HUES48 (cell line): ENCODE data around the gene SH3D21.

Experiments
- H3K27ac ChIP-seq: one replicate; pipeline ENCODE4 v1.7.0; 2013; ENCODE audit warnings: low read depth, low read length, inconsistent platforms
- H3K27me3 ChIP-seq: 2 replicates; pipeline ENCODE4 v1.6.1; 2013; ENCODE audit warnings: mild to moderate bottlenecking, low read length; ENCODE audit not compliant: control insufficient read depth, insufficient read depth
- H3K36me3 ChIP-seq: 2 replicates; pipeline ENCODE4 v1.6.1; 2013; ENCODE audit warnings: low read length; ENCODE audit not compliant: control insufficient read depth, insufficient read depth
- H3K4me1 ChIP-seq: 2 replicates; pipeline ENCODE4 v1.6.1; 2013; ENCODE audit warnings: mild to moderate bottlenecking, low read length; ENCODE audit not compliant: control insufficient read depth, insufficient read depth
- H3K4me3 ChIP-seq: 2 replicates; pipeline ENCODE4 v1.5.1; 2013; ENCODE audit warnings: mild to moderate bottlenecking, low read depth, low read length
- H3K9ac ChIP-seq: 2 replicates; pipeline ENCODE4 v1.6.1; 2013; ENCODE audit warnings: mild to moderate bottlenecking, low read depth, low read length, moderate library complexity
- H3K9me3 ChIP-seq: 2 replicates; pipeline ENCODE4 v1.6.1; 2013; ENCODE audit warnings: low read length; ENCODE audit not compliant: control insufficient read depth, insufficient read depth

The SH3D21 gene

GRCh38 chr1:36306210-36306901 is at the start of gene SH3D21:
Gene SH3D21, plus strand, starts transcription at chr1:36306368. Its CDS starts 53 bp downstream, at chr1:36306421.
- Histone ChIP-seq H3K9ac (peak within 1 kb of the TSS; percentile 27; the same call in 1 of the 2 replicates), H3K4me3 (peak within 1 kb of the TSS; percentile 91), H3K27ac (peak within 1 kb of the TSS; percentile 79), H3K9me3 (no peaks in the 10 kb centered on the region), H3K27me3 (no peaks in the 10 kb centered on the region), H3K36me3 (peaks cover 40% of the 10 kb centered on the region), H3K4me1 (no peaks in the 10 kb centered on the region)

DNA sequence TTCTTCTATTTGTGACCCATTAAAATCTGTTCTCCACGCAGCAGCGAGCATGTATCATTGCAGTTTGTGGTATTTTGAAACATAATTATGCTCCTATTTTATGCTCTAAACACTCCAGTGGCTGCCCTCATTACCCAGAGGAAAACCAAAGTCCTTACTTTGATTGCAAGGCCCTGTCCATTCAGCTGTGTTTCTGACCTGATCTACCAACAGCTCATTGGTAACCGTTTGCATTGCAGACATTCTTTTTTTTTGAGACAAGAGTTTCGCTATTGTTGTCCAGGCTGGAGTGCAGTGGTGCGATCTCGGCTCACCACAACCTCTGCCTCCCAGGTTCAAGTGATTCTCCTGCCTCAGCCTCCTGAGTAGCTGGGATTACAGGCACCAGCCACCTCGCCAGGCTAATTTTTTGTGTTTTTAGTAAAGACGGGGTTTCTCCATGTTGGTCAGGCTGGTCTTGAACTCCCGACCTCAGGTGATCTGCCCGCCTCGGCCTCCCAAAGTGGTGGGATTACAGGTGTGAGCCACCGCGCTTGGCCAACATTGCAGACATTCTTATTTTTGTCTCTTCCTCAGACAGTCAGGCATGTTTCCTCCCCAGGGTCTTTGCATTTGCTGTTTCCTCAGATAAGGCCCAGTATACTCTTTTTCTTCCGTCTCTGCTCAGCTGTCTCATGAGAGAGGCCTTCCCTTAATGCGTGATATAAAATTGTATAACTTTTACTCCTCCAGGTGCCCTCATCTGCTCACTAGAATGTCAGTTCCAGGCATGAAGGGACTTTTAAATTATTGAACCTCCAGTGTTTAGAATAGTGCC is 49.4 kb upstream of the SH3D21 start:
- no peaks in the 10 kb centered on the region for H3K27me3 ChIP-seq
- H3K4me3 ChIP-seq = no peak overlapping the region
- H3K36me3 ChIP-seq = peaks cover 38% of the 10 kb centered on the region
- no peak overlapping the region for H3K9ac ChIP-seq
- peaks cover 3% of the 10 kb centered on the region; the same call in 1 of the 2 replicates for H3K4me1 ChIP-seq
- H3K27ac ChIP-seq = no peak overlapping the region
- no peaks in the 10 kb centered on the region for H3K9me3 ChIP-seq

- H3K9ac ChIP-seq = no peak overlapping the region
- H3K9me3 ChIP-seq = no peaks in the 10 kb centered on the region
- H3K27me3 ChIP-seq = no peaks in the 10 kb centered on the region
- no peak overlapping the region for H3K27ac ChIP-seq
- H3K4me1 ChIP-seq = peaks cover 3% of the 10 kb centered on the region; the same call in 1 of the 2 replicates
- H3K36me3 ChIP-seq = peaks cover 44% of the 10 kb centered on the region
- H3K4me3 ChIP-seq = no peak overlapping the region
These were observed 48.8 kb upstream of the SH3D21 start for GRCh38 chr1:36257375-36257767.

DNA sequence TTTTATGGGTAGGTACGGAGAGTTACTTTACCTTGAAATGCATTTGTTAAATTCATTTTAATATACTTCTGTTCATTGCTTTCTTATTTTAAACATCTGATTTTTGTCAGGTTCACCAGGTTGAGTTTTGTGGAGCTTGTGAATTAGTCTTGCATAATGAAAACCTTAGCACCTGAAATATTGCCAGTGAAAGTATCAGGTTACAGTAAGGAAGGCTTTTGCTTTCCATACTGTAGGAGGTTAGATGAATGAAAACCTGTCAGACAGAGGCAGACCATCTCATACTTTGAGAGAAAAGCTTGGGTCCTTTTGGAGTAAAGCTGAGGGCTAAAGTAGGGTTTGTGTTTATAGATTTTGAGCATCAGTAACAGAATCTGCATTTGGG is 47.2 kb upstream of the SH3D21 start:
- Histone ChIP-seq H3K27me3 (no peaks in the 10 kb centered on the region), H3K36me3 (peaks cover 41% of the 10 kb centered on the region), H3K9ac (no peak overlapping the region), H3K27ac (no peak overlapping the region), H3K4me3 (no peak overlapping the region), H3K4me1 (peaks cover 3% of the 10 kb centered on the region; the same call in 1 of the 2 replicates), H3K9me3 (no peaks in the 10 kb centered on the region)

GRCh38 chr1:36268981-36269380 is 37.2 kb upstream of the SH3D21 start:
- H3K27me3 ChIP-seq = no peaks in the 10 kb centered on the region
- peaks cover 64% of the 10 kb centered on the region for H3K36me3 ChIP-seq
- no peaks in the 10 kb centered on the region for H3K4me1 ChIP-seq
- no peak overlapping the region for H3K4me3 ChIP-seq
- no peaks in the 10 kb centered on the region for H3K9me3 ChIP-seq
- no peak overlapping the region for H3K9ac ChIP-seq
- no peak overlapping the region for H3K27ac ChIP-seq

DNA sequence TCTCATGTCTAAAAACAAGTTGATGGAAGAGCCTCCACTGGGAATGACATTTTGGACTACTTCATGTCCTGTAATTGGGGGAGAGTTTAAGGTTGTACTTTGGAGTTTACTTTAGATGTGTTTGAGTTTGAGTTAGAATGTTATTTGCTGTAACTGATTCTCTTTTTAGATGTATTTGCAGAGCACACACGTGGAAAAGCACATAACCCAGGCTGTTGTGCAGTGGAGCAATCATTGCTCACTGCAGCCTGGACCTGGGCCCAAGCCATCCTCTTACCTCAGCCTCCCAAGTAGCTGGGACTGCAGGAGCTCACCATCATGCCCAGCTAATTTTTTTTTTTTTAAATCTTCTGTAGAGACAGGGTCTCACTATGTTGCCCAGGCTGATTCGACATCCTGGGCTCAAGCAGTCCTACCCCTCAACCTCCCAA is 36.7 kb upstream of the SH3D21 start:
- Histone ChIP-seq H3K9ac (no peak overlapping the region), H3K9me3 (no peaks in the 10 kb centered on the region), H3K36me3 (peaks cover 63% of the 10 kb centered on the region), H3K27me3 (no peaks in the 10 kb centered on the region), H3K27ac (no peak overlapping the region), H3K4me1 (no peaks in the 10 kb centered on the region), H3K4me3 (no peak overlapping the region)

DNA sequence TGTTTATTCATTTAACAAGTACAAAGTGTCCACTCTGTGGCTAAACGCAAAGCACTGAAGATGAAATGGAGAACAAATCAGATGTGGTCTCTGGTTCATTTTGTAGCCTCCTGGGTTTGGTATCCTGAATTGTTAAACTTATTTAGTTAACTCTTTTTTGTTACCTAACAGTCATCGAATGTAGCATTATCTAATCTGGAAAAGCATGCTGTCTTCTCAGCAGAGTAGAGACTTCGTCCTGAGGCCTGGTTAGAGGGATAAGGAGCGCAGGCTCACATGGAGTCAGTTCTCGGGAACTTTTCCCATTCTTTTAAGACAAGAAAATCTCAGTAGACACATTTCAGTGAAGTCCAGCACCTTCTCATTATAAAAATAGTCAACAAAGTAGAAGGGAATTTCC is 33.1 kb upstream of the SH3D21 start:
- Histone ChIP-seq H3K36me3 (peaks cover 39% of the 10 kb centered on the region), H3K27ac (no peak overlapping the region), H3K9ac (no peak overlapping the region)

GRCh38 chr1:36274201-36274600 is 32.0 kb upstream of the SH3D21 start:
- no peak overlapping the region for H3K27ac ChIP-seq
- no peaks in the 10 kb centered on the region for H3K27me3 ChIP-seq
- no peak overlapping the region for H3K4me3 ChIP-seq
- no peaks in the 10 kb centered on the region for H3K9me3 ChIP-seq
- peaks cover 30% of the 10 kb centered on the region for H3K36me3 ChIP-seq
- no peak overlapping the region for H3K9ac ChIP-seq
- H3K4me1 ChIP-seq = no peaks in the 10 kb centered on the region

More for the DNA sequence above, 33.1 kb upstream of the SH3D21 start:
- H3K27me3 ChIP-seq = no peaks in the 10 kb centered on the region
- H3K9me3 ChIP-seq = no peaks in the 10 kb centered on the region
- no peaks in the 10 kb centered on the region for H3K4me1 ChIP-seq
- no peak overlapping the region for H3K4me3 ChIP-seq

GRCh38 chr1:36276688-36277087 is 29.5 kb upstream of the SH3D21 start:
- Histone ChIP-seq H3K27me3 (no peaks in the 10 kb centered on the region), H3K4me1 (no peaks in the 10 kb centered on the region), H3K4me3 (no peak overlapping the region), H3K9me3 (no peaks in the 10 kb centered on the region), H3K36me3 (peaks cover 19% of the 10 kb centered on the region), H3K27ac (no peak overlapping the region), H3K9ac (no peak overlapping the region)

DNA sequence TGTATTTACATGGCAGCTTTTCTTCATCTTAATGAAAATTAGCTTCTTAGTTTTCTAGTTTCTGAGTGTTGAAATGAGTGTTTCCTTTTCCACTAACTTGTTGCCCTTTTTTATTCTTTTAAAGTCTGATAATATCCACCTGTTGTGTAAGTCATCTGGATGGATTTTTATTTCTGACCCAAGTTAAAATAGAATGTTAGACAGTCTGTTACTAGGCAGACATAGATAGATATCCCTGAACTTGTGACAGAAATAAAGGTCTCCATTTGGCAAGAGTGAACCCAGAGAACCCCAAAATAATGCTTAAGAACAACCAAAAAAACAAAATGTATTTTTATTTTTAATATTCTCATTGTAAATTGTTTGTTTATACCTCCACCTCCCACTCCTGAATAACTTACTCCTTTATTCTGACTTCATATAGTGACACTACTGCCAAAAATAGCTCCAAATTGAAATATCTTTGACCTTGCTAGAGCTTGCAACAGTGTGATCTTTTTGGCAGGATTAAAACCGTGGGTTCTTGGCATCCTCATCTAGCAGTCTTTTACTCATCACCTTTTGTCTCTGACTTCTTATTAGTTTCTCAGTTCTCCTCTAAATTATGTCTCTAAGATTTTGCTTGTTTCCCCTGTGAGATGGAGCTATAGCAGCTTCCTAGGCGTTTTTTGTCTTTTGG is 26.9 kb upstream of the SH3D21 start:
- Histone ChIP-seq H3K27ac (no peak overlapping the region), H3K36me3 (peaks cover 23% of the 10 kb centered on the region), H3K27me3 (no peaks in the 10 kb centered on the region), H3K4me3 (no peak overlapping the region), H3K4me1 (no peaks in the 10 kb centered on the region), H3K9me3 (no peaks in the 10 kb centered on the region), H3K9ac (no peak overlapping the region)
